ENCODE measurements around the gene MAP1LC3B.

MAP1LC3B gene

GRCh38 chr16:87409781-87410180 lies 17.6 kb downstream of the MAP1LC3B start:
- Mint-ChIP-seq H3K27ac (no peak overlapping the region), H3K4me3 (no peak overlapping the region), H3K4me1 (no peaks in the 10 kb centered on the region), H3K27me3 (no peaks in the 10 kb centered on the region), H3K36me3 (peaks cover 7% of the 10 kb centered on the region), H3K9me3 (no peaks in the 10 kb centered on the region)

- no peaks in the 10 kb centered on the region for H3K27me3 Mint-ChIP-seq
- H3K27ac Mint-ChIP-seq: no peak overlapping the region
- no peak overlapping the region for H3K4me3 Mint-ChIP-seq
- no peaks in the 10 kb centered on the region for H3K4me1 Mint-ChIP-seq
- no peaks in the 10 kb centered on the region for H3K9me3 Mint-ChIP-seq
- peaks cover 4% of the 10 kb centered on the region for H3K36me3 Mint-ChIP-seq
Observed at GRCh38 chr16:87410530-87410929, 18.4 kb downstream of the MAP1LC3B start.

- no peaks in the 10 kb centered on the region for H3K4me1 Mint-ChIP-seq
- no peaks in the 10 kb centered on the region for H3K9me3 Mint-ChIP-seq
- H3K36me3 Mint-ChIP-seq: peaks cover 4% of the 10 kb centered on the region
- no peaks in the 10 kb centered on the region for H3K27me3 Mint-ChIP-seq
- H3K27ac Mint-ChIP-seq: no peak overlapping the region
- H3K4me3 Mint-ChIP-seq: no peak overlapping the region
Observed at GRCh38 chr16:87410968-87411367, 18.8 kb downstream of the MAP1LC3B start.

- H3K4me1 Mint-ChIP-seq: no peaks in the 10 kb centered on the region
- H3K36me3 Mint-ChIP-seq: peaks cover 4% of the 10 kb centered on the region
- no peak overlapping the region for H3K27ac Mint-ChIP-seq
- no peaks in the 10 kb centered on the region for H3K27me3 Mint-ChIP-seq
- no peaks in the 10 kb centered on the region for H3K9me3 Mint-ChIP-seq
- no peak overlapping the region for H3K4me3 Mint-ChIP-seq
Observed at GRCh38 chr16:87411375-87412271, 19.5 kb downstream of the MAP1LC3B start.

GRCh38 chr16:87412371-87412995 lies 20.3 kb downstream of the MAP1LC3B start:
- H3K4me1 Mint-ChIP-seq: no peaks in the 10 kb centered on the region
- H3K4me3 Mint-ChIP-seq: no peak overlapping the region
- no peaks in the 10 kb centered on the region for H3K9me3 Mint-ChIP-seq
- H3K36me3 Mint-ChIP-seq: peaks cover 2% of the 10 kb centered on the region
- no peaks in the 10 kb centered on the region for H3K27me3 Mint-ChIP-seq
- no peak overlapping the region for H3K27ac Mint-ChIP-seq

GRCh38 chr16:87412996-87413421 lies 20.9 kb downstream of the MAP1LC3B start:
- Mint-ChIP-seq H3K36me3 (peaks cover 2% of the 10 kb centered on the region), H3K4me3 (no peak overlapping the region), H3K27me3 (no peaks in the 10 kb centered on the region), H3K27ac (no peak overlapping the region), H3K9me3 (no peaks in the 10 kb centered on the region), H3K4me1 (no peaks in the 10 kb centered on the region)

GRCh38 chr16:87414251-87414680 lies 22.1 kb downstream of the MAP1LC3B start:
- H3K9me3 Mint-ChIP-seq: no peaks in the 10 kb centered on the region
- H3K4me3 Mint-ChIP-seq: no peak overlapping the region
- no peaks in the 10 kb centered on the region for H3K27me3 Mint-ChIP-seq
- peaks cover 2% of the 10 kb centered on the region for H3K36me3 Mint-ChIP-seq
- H3K27ac Mint-ChIP-seq: no peak overlapping the region
- no peaks in the 10 kb centered on the region for H3K4me1 Mint-ChIP-seq

- Mint-ChIP-seq H3K27me3 (no peaks in the 10 kb centered on the region), H3K9me3 (no peaks in the 10 kb centered on the region), H3K27ac (no peak overlapping the region), H3K4me3 (no peak overlapping the region), H3K36me3 (peaks cover 2% of the 10 kb centered on the region), H3K4me1 (no peaks in the 10 kb centered on the region)
Observed at GRCh38 chr16:87415441-87415840, 23.3 kb downstream of the MAP1LC3B start.

GRCh38 chr16:87416826-87417527 lies 24.8 kb downstream of the MAP1LC3B start:
- Mint-ChIP-seq H3K4me1 (no peaks in the 10 kb centered on the region), H3K27ac (no peak overlapping the region), H3K36me3 (peaks cover 3% of the 10 kb centered on the region), H3K4me3 (no peak overlapping the region), H3K9me3 (no peaks in the 10 kb centered on the region), H3K27me3 (no peaks in the 10 kb centered on the region)

- Mint-ChIP-seq H3K4me1 (no peaks in the 10 kb centered on the region), H3K9me3 (no peaks in the 10 kb centered on the region), H3K36me3 (peaks cover 5% of the 10 kb centered on the region), H3K27me3 (no peaks in the 10 kb centered on the region), H3K27ac (no peak overlapping the region), H3K4me3 (no peak overlapping the region)
Observed at GRCh38 chr16:87417528-87417910, 25.4 kb downstream of the MAP1LC3B start.

GRCh38 chr16:87418216-87418615 lies 26.1 kb downstream of the MAP1LC3B start:
- H3K9me3 Mint-ChIP-seq: no peaks in the 10 kb centered on the region
- peaks cover 6% of the 10 kb centered on the region for H3K36me3 Mint-ChIP-seq
- H3K4me3 Mint-ChIP-seq: no peak overlapping the region
- no peaks in the 10 kb centered on the region for H3K27me3 Mint-ChIP-seq
- no peaks in the 10 kb centered on the region for H3K4me1 Mint-ChIP-seq
- H3K27ac Mint-ChIP-seq: no peak overlapping the region

GRCh38 chr16:87418644-87419043 lies 26.5 kb downstream of the MAP1LC3B start:
- Mint-ChIP-seq H3K27ac (no peak overlapping the region), H3K4me1 (no peaks in the 10 kb centered on the region), H3K27me3 (no peaks in the 10 kb centered on the region), H3K36me3 (peaks cover 6% of the 10 kb centered on the region), H3K9me3 (no peaks in the 10 kb centered on the region), H3K4me3 (no peak overlapping the region)

GRCh38 chr16:87420026-87421002 lies 28.2 kb downstream of the MAP1LC3B start:
- H3K36me3 Mint-ChIP-seq: peaks cover 9% of the 10 kb centered on the region
- H3K4me3 Mint-ChIP-seq: no peak overlapping the region
- H3K9me3 Mint-ChIP-seq: no peaks in the 10 kb centered on the region
- H3K4me1 Mint-ChIP-seq: no peaks in the 10 kb centered on the region
- no peak overlapping the region for H3K27ac Mint-ChIP-seq
- H3K27me3 Mint-ChIP-seq: no peaks in the 10 kb centered on the region

GRCh38 chr16:87421003-87421912 lies 29.1 kb downstream of the MAP1LC3B start:
- Mint-ChIP-seq H3K4me3 (no peak overlapping the region), H3K9me3 (no peaks in the 10 kb centered on the region), H3K4me1 (peaks cover 5% of the 10 kb centered on the region), H3K27me3 (no peaks in the 10 kb centered on the region), H3K36me3 (peaks cover 9% of the 10 kb centered on the region), H3K27ac (no peak overlapping the region)
